ENCODE results near the gene MLANA.
"Not testable (repeated sequence)": the region's sequence is repeated elsewhere in the genome, so short reads cannot be mapped to it uniquely, and the experiment has no call there.

DNA sequence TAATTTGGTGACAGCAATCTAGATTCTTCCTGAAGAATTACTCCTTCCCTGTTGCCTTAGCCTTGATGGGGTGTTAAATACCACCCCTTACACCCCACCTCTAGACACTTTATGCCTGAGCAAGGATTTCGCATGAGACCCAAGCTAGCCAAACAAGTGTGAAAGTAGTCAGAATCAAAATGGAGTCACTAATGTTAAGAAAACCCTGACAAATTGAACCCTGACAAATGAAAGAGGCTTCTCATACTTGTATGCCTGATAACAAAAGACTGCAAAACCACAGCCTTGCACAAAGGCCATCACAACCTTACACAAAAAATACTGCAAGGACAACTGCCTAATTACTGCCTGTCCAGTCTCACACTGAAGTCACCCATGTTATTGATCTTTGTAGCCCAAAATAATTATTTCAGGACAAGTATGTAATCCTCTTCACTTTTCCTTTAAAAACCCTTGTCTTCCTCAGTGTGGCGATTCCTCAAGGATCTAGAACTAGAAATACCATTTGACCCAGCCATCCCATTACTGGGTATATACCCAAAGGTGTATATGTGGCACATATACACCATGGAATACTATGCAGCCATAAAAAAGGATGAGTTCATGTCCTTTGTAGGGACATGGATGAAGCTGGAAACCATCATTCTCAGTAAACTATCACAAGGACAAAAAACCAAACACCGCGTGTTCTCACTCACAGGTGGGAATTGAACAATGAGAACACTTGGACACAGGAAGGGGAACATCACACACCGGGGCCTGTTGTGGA, 8.3 kb upstream of the MLANA start:
- TF ChIP-seq, protein P1, sequence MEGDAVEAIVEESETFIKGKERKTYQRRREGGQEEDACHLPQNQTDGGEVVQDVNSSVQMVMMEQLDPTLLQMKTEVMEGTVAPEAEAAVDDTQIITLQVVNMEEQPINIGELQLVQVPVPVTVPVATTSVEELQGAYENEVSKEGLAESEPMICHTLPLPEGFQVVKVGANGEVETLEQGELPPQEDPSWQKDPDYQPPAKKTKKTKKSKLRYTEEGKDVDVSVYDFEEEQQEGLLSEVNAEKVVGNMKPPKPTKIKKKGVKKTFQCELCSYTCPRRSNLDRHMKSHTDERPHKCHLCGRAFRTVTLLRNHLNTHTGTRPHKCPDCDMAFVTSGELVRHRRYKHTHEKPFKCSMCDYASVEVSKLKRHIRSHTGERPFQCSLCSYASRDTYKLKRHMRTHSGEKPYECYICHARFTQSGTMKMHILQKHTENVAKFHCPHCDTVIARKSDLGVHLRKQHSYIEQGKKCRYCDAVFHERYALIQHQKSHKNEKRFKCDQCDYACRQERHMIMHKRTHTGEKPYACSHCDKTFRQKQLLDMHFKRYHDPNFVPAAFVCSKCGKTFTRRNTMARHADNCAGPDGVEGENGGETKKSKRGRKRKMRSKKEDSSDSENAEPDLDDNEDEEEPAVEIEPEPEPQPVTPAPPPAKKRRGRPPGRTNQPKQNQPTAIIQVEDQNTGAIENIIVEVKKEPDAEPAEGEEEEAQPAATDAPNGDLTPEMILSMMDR (IDR thresholded peaks at IDR 0.05) = not testable (repeated sequence)
- TF ChIP-seq POLR2AphosphoS5, EP300, POLR2A (IDR thresholded peaks at IDR 0.05): not testable (repeated sequence)

Measured in upper lobe of left lung (tissue), 4 donors.